ENCODE data around the gene ANKS6. TPM values are rescaled to one million over a fixed set of nuclear protein-coding genes. Genes with fewer than 3 reads are reported as not detected.

ANKS6 gene
- total RNA-seq, 1 experiment from 2014 or later, result 18.0 TPM

DNA sequence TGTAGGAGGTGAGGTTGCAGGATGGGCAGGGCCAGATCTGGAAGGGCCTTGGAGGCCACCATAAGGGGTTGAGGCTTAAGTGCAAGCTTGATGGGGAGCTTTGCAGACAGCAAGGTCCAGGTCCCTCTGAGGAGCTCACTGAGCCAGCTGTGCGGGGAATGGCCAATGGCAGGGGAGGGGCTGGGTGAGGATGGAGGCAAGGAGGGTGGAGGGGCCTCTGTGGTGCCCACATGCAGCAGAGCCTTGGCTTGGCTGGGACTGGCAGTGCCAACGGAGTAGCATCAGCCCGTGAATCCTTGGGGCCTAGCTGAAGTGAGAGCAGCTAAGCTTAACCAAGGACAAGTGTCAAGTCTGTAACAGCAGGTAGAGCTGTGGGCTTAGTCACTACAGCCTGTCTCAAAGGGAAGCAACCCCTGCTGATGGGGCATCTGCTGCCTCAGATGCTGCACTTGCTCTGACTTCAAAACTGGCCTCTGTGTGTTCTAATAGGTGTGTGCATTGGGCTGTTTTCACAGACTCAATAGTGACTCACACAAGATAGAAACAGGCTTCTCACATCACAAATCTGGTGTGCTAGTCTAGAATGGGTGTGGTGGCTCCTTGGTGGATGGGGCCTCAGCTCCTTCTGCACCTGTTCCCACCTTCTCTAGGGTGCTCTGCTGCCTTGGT, 27.4 kb upstream of the ANKS6 start:
- Histone ChIP-seq H4K20me1 (ENCODE audit: insufficient read depth, low read depth, low read length) (no peaks in the 10 kb centered on the region), H3K9me3 (ENCODE audit: low read length) (no peaks in the 10 kb centered on the region), H3K4me3 (ENCODE audit: low read length) (no peak overlapping the region), H3K79me2 (ENCODE audit: low read length) (no peaks in the 10 kb centered on the region), H3K36me3 (ENCODE audit: insufficient read depth, low read length) (no peaks in the 10 kb centered on the region), H3K4me2 (ENCODE audit: low read depth, low read length, poor library complexity, severe bottlenecking) (no peak overlapping the region), H3K27me3 (ENCODE audit: low read length) (no peaks in the 10 kb centered on the region), H3K9me2 (replicated peaks; ENCODE audit: insufficient read depth, low read length) (no peaks in the 10 kb centered on the region), H3K4me1 (ENCODE audit: low read length) (no peaks in the 10 kb centered on the region), H2AFZ (ENCODE audit: low read length) (no peak overlapping the region), H3K9ac (ENCODE audit: low read length) (no peak overlapping the region), H3K27ac (ENCODE audit: low read length) (no peak overlapping the region)
- DNase-seq, result no peak

DNA sequence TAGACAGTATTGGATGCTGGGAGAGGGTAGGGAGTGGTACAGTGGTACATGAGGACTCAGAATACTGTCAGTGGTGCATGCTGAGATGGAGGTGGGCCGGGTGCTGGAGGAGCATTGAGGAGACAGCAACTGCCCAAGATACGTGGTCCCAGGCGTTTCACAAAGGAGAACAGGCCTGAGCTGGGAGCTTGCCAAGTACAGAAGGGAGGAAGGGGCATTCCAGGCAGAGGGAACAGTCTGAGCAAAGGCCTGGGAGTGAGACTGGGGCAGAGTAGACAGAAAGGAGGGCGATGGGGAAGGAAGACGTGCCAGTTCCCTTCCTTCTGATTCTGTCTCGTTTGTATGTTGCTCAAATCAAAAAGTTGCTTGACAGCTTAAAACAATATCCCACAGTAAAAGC, 26.3 kb upstream of the ANKS6 start:
- Histone ChIP-seq H4K20me1 (ENCODE audit: insufficient read depth, low read depth, low read length) (no peaks in the 10 kb centered on the region), H3K4me1 (ENCODE audit: low read length) (no peaks in the 10 kb centered on the region), H3K9me2 (replicated peaks; ENCODE audit: insufficient read depth, low read length) (no peaks in the 10 kb centered on the region), H3K4me2 (ENCODE audit: low read depth, low read length, poor library complexity, severe bottlenecking) (no peak overlapping the region), H2AFZ (ENCODE audit: low read length) (no peak overlapping the region), H3K9ac (ENCODE audit: low read length) (no peak overlapping the region), H3K36me3 (ENCODE audit: insufficient read depth, low read length) (no peaks in the 10 kb centered on the region), H3K27me3 (ENCODE audit: low read length) (no peaks in the 10 kb centered on the region), H3K79me2 (ENCODE audit: low read length) (no peaks in the 10 kb centered on the region), H3K9me3 (ENCODE audit: low read length) (no peaks in the 10 kb centered on the region), H3K4me3 (ENCODE audit: low read length) (no peak overlapping the region), H3K27ac (ENCODE audit: low read length) (no peak overlapping the region)
- no peak for DNase-seq

DNA sequence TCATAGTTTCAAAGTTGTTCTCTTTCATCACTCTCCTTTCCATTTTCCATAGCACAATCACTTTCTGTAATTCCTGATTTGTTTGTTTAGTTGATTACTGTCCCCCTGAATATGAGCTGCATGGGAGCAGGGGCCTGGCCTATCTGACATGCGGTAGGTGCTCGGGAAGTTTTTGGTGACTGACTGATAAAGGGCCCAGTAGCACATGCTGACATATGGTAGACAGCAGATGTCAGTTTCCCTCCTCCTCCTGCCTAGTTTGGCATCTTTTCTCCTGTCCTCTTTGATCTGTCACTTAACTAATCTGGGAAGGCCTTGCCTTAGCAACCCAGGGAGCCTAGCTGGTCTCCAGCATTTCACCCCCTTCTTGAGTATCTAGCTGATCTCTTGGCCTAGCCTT, 25.5 kb upstream of the ANKS6 start:
- Histone ChIP-seq H3K79me2 (ENCODE audit: low read length) (no peaks in the 10 kb centered on the region), H4K20me1 (ENCODE audit: insufficient read depth, low read depth, low read length) (no peaks in the 10 kb centered on the region), H3K9ac (ENCODE audit: low read length) (no peak overlapping the region), H3K27ac (ENCODE audit: low read length) (no peak overlapping the region), H2AFZ (ENCODE audit: low read length) (no peak overlapping the region), H3K4me1 (ENCODE audit: low read length) (no peaks in the 10 kb centered on the region), H3K4me3 (ENCODE audit: low read length) (no peak overlapping the region), H3K4me2 (ENCODE audit: low read depth, low read length, poor library complexity, severe bottlenecking) (no peak overlapping the region), H3K36me3 (ENCODE audit: insufficient read depth, low read length) (no peaks in the 10 kb centered on the region), H3K9me3 (ENCODE audit: low read length) (no peaks in the 10 kb centered on the region), H3K9me2 (replicated peaks; ENCODE audit: insufficient read depth, low read length) (no peaks in the 10 kb centered on the region), H3K27me3 (ENCODE audit: low read length) (no peaks in the 10 kb centered on the region)
- DNase-seq, result no peak

DNA sequence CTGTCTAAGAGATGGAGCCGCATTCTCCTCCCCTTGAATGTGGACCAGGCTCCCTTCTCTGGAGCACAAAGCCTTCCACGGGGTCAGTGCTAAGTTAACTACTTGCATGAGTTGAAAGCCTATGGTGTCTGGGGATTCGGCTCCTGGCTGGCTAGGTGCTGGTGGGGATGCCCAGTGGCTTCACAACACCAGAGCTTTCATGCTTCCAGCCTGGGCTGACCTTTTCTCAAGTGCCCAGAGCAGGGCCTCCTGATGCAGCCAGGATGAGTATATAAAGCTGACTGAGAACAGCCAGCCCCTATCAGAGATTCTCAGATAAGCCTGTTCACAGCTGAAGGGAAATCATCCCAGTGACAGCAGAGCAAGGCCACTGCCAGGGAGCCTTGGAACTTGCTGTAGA, 22.9 kb upstream of the ANKS6 start:
- Histone ChIP-seq H4K20me1 (ENCODE audit: insufficient read depth, low read depth, low read length) (no peaks in the 10 kb centered on the region), H3K79me2 (ENCODE audit: low read length) (no peaks in the 10 kb centered on the region), H3K9me3 (ENCODE audit: low read length) (no peaks in the 10 kb centered on the region), H2AFZ (ENCODE audit: low read length) (no peak overlapping the region), H3K4me3 (ENCODE audit: low read length) (no peak overlapping the region), H3K27me3 (ENCODE audit: low read length) (no peaks in the 10 kb centered on the region), H3K4me1 (ENCODE audit: low read length) (no peaks in the 10 kb centered on the region), H3K36me3 (ENCODE audit: insufficient read depth, low read length) (no peaks in the 10 kb centered on the region), H3K4me2 (ENCODE audit: low read depth, low read length, poor library complexity, severe bottlenecking) (no peak overlapping the region), H3K27ac (ENCODE audit: low read length) (no peak overlapping the region), H3K9me2 (replicated peaks; ENCODE audit: insufficient read depth, low read length) (no peaks in the 10 kb centered on the region), H3K9ac (ENCODE audit: low read length) (no peak overlapping the region)
- DNase-seq, result no peak

DNA sequence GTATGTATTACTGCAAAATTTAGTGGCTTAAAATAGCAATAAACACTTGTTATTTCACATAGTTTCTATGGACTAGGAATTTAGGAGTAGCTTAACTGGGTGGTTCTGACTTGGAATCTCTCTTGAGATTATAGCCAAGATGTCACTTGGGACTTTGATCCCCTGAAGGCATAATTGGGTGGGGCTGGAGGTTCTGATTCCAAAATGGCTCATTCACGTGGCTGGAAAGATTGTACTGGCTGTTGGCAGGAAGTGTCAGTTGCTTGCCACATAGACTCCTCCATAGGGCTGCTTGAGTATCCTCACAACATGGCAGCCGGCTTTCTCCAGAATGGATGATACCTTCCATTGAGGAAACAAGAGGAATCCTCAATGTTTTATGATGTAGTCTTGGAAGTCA, 22.4 kb upstream of the ANKS6 start:
- H3K4me3 ChIP-seq (ENCODE audit: low read length), result no peak overlapping the region
- H2AFZ ChIP-seq (ENCODE audit: low read length), result no peak overlapping the region
- no peaks in the 10 kb centered on the region for H3K4me1 ChIP-seq (ENCODE audit: low read length)
- no peaks in the 10 kb centered on the region for H4K20me1 ChIP-seq (ENCODE audit: insufficient read depth, low read depth, low read length)
- H3K36me3 ChIP-seq (ENCODE audit: insufficient read depth, low read length), result no peaks in the 10 kb centered on the region
- no peak overlapping the region for H3K4me2 ChIP-seq (ENCODE audit: low read depth, low read length, poor library complexity, severe bottlenecking)
- no peak overlapping the region for H3K9ac ChIP-seq (ENCODE audit: low read length)
- no peaks in the 10 kb centered on the region for H3K9me3 ChIP-seq (ENCODE audit: low read length)
- H3K79me2 ChIP-seq (ENCODE audit: low read length), result no peaks in the 10 kb centered on the region
- no peak overlapping the region for H3K27ac ChIP-seq (ENCODE audit: low read length)
- no peaks in the 10 kb centered on the region for H3K27me3 ChIP-seq (ENCODE audit: low read length)
- DNase-seq, result no peak
- H3K9me2 ChIP-seq (replicated peaks; ENCODE audit: insufficient read depth, low read length), result no peaks in the 10 kb centered on the region

DNA sequence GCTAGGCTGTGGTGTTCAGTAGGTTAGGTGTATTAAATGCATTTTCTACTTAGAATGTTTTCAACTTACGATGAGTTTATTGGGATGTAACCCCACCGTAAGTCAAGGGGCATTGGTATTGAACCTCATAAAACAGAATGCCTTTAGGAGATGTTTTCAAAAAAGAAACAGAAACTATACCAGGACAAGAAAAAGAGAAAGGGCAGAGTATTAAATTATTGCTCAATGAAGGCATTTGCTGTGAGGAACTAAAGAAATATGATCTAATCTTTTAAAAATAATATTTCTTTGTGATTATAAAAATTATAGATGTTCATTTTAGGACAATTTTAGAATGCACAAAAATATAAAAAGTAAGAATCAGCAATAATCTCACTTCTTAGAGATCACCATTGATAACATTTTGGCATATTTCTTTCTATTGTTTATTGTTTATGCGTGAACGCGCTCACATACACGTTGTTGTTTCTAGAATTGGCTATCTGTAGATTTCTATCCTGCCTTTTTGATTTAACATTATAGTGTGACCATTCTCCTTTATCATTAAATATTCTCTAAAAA, 19.1 kb upstream of the ANKS6 start:
- no peak for DNase-seq
- Histone ChIP-seq H3K9ac (ENCODE audit: low read length) (no peak overlapping the region), H3K9me2 (replicated peaks; ENCODE audit: insufficient read depth, low read length) (no peaks in the 10 kb centered on the region), H3K4me3 (ENCODE audit: low read length) (no peak overlapping the region), H2AFZ (ENCODE audit: low read length) (no peak overlapping the region), H3K79me2 (ENCODE audit: low read length) (no peaks in the 10 kb centered on the region), H4K20me1 (ENCODE audit: insufficient read depth, low read depth, low read length) (no peaks in the 10 kb centered on the region), H3K4me1 (ENCODE audit: low read length) (peaks cover 7% of the 10 kb centered on the region), H3K4me2 (ENCODE audit: low read depth, low read length, poor library complexity, severe bottlenecking) (no peak overlapping the region), H3K27me3 (ENCODE audit: low read length) (peaks cover 3% of the 10 kb centered on the region; the same call in 1 of the 2 replicates), H3K9me3 (ENCODE audit: low read length) (no peaks in the 10 kb centered on the region), H3K27ac (ENCODE audit: low read length) (no peak overlapping the region), H3K36me3 (ENCODE audit: insufficient read depth, low read length) (no peaks in the 10 kb centered on the region)

DNA sequence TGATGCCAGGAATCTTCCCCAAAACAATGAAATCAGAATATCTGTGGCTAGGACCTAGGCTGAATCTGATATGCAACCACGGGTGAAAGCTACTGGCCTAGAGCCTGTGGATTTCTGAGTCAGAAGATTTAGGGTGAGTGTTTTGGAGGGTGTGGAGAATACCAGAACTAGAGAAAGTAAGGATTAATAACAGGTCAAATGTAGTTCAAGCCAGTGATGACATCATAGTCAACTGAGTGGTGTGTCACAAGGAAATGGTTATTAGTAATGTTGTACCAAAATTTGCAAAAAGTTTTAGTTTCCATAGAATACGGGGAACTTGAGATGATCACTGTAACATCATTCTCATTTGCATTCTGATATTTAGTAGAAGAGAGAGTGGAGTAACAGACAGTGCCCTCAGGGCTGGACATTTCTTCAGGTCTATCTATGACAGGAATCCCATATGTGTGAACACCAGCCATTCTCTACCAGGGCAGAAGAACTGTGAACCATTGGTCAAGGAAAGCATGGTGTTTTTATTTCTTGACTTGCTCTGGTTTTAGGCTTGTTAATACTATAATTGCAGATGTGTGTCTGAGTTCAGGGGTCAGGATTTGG, 14.8 kb upstream of the ANKS6 start:
- Histone ChIP-seq H3K27ac (ENCODE audit: low read length) (no peak overlapping the region), H2AFZ (ENCODE audit: low read length) (no peak overlapping the region), H3K9me2 (replicated peaks; ENCODE audit: insufficient read depth, low read length) (no peaks in the 10 kb centered on the region), H3K4me3 (ENCODE audit: low read length) (no peak overlapping the region), H3K36me3 (ENCODE audit: insufficient read depth, low read length) (no peaks in the 10 kb centered on the region), H3K4me1 (ENCODE audit: low read length) (peaks cover 28% of the 10 kb centered on the region), H3K4me2 (ENCODE audit: low read depth, low read length, poor library complexity, severe bottlenecking) (no peak overlapping the region), H3K9ac (ENCODE audit: low read length) (no peak overlapping the region), H3K27me3 (ENCODE audit: low read length) (peaks cover 3% of the 10 kb centered on the region; the same call in 1 of the 2 replicates), H3K9me3 (ENCODE audit: low read length) (no peaks in the 10 kb centered on the region), H4K20me1 (ENCODE audit: insufficient read depth, low read depth, low read length) (0 out of 2 replicates have a peak, but pooled peaks cover 6% of the 10 kb centered on the region), H3K79me2 (ENCODE audit: low read length) (no peaks in the 10 kb centered on the region)
- DNase-seq, result no peak

DNA sequence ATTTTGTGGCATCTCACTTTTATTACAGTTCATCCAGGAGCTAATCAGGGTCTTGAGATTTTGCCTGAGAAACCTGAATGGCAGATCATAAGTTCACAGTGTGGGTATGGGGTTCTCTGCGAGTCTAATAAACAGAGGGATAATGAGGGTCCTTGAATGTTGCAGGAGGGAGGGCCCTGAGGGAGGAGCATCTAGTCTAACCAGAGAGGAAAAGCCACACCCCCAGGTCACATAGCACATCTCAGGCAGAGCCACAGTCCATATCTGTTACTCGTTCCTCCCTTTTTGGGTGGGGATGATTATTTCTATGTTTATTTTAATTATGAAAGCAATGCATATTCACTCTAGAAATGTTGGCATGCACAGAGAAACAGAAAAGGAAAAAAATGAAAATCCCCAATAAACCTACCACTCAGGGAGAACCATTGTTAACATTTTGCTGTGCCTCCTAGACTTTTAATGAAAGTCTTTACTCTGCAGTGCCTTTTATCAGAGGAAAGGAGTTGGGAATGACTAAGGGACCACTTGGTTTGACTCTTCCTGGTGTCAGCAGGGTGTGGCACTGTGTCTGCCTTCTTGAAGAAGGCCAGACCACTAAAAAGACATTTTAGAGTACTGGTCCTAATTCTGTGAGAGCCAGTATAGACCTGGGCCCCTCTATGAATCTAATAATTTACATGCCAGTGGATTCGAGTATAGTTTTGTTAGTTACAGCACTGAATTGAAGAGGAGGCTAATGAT, 13.9 kb upstream of the ANKS6 start:
- H3K27ac ChIP-seq (ENCODE audit: low read length), result no peak overlapping the region
- H3K36me3 ChIP-seq (ENCODE audit: insufficient read depth, low read length), result no peaks in the 10 kb centered on the region
- 0 out of 2 replicates have a peak, but pooled peaks cover 6% of the 10 kb centered on the region for H4K20me1 ChIP-seq (ENCODE audit: insufficient read depth, low read depth, low read length)
- no peaks in the 10 kb centered on the region for H3K79me2 ChIP-seq (ENCODE audit: low read length)
- no peak for DNase-seq
- no peak overlapping the region for H3K4me3 ChIP-seq (ENCODE audit: low read length)
- no peak overlapping the region for H2AFZ ChIP-seq (ENCODE audit: low read length)
- no peaks in the 10 kb centered on the region for H3K9me3 ChIP-seq (ENCODE audit: low read length)
- peaks cover 3% of the 10 kb centered on the region; the same call in 1 of the 2 replicates for H3K27me3 ChIP-seq (ENCODE audit: low read length)
- peaks cover 28% of the 10 kb centered on the region for H3K4me1 ChIP-seq (ENCODE audit: low read length)
- no peak overlapping the region for H3K9ac ChIP-seq (ENCODE audit: low read length)
- no peaks in the 10 kb centered on the region for H3K9me2 ChIP-seq (replicated peaks; ENCODE audit: insufficient read depth, low read length)
- no peak overlapping the region for H3K4me2 ChIP-seq (ENCODE audit: low read depth, low read length, poor library complexity, severe bottlenecking)
